Calu3 (cell line): ENCODE results near the gene CNPY1. TPM values are rescaled to one million over a fixed set of nuclear protein-coding genes. Genes with fewer than 3 reads are reported as not detected.

Experiments used
- BruUV-seq: library from RNA; stranded (reverse); fragments of 400-500 nt; replicated peaks from 2 replicates; lab custom pipeline; 2021; lab: Mats Ljungman, UMichigan
- CTCF ChIA-PET: fragments of 300-600 bp; sonication (Branson Sonifier 250); formaldehyde crosslinking; loops from one replicate; lab custom pipeline; 2022; ENCODE audit warnings: antibody characterized with exemption; lab: Charles Lee
- DNase-seq: peaks from one replicate; pipeline ENCODE4 v3.0.0; 2022
- H3K27ac Mint-ChIP-seq: one replicate; pipeline ENCODE4 v1.8.0; 2022; ENCODE audit warnings: mixed read lengths; ENCODE audit not compliant: unreplicated experiment
- H3K27me3 Mint-ChIP-seq: one replicate; pipeline ENCODE4 v1.8.0; 2022; ENCODE audit warnings: mixed read lengths; ENCODE audit not compliant: unreplicated experiment
- H3K36me3 Mint-ChIP-seq: one replicate; pipeline ENCODE4 v1.8.0; 2022; ENCODE audit warnings: mild to moderate bottlenecking, moderate library complexity, mixed read lengths; ENCODE audit not compliant: insufficient read depth, unreplicated experiment
- H3K4me1 Mint-ChIP-seq: one replicate; pipeline ENCODE4 v1.8.0; 2022; ENCODE audit warnings: mild to moderate bottlenecking, low read depth, mixed read lengths; ENCODE audit not compliant: unreplicated experiment
- H3K4me3 Mint-ChIP-seq: one replicate; pipeline ENCODE4 v1.8.0; 2022; ENCODE audit warnings: mild to moderate bottlenecking, low read depth, moderate library complexity, mixed read lengths; ENCODE audit not compliant: unreplicated experiment
- H3K9me3 Mint-ChIP-seq: one replicate; pipeline ENCODE4 v1.8.0; 2022; ENCODE audit warnings: low read depth, mixed read lengths; ENCODE audit not compliant: unreplicated experiment
- intact Hi-C: fragments of 100-400 bp; cut with micrococcal nuclease; formaldehyde crosslinking; loops from one replicate; pipeline ENCODE4 v1.10.0; 2022; ENCODE audit not compliant: unreplicated experiment
- total RNA-seq: library from RNA; stranded (reverse); gene quantifications from 2 replicates; pipeline ENCODE4 v1.2.3, GENCODE V29; 2022
- TF ChIP-seq, protein P1 (sequence below): fragments of 200-600 bp; IDR thresholded peaks from one replicate; pipeline ENCODE4 v1.8.0; 2022; ENCODE audit warnings: antibody characterized with exemption; ENCODE audit not compliant: unreplicated experiment

The CNPY1 gene
- total RNA-seq, 1 experiment from 2014 or later, result not detected

DNA sequence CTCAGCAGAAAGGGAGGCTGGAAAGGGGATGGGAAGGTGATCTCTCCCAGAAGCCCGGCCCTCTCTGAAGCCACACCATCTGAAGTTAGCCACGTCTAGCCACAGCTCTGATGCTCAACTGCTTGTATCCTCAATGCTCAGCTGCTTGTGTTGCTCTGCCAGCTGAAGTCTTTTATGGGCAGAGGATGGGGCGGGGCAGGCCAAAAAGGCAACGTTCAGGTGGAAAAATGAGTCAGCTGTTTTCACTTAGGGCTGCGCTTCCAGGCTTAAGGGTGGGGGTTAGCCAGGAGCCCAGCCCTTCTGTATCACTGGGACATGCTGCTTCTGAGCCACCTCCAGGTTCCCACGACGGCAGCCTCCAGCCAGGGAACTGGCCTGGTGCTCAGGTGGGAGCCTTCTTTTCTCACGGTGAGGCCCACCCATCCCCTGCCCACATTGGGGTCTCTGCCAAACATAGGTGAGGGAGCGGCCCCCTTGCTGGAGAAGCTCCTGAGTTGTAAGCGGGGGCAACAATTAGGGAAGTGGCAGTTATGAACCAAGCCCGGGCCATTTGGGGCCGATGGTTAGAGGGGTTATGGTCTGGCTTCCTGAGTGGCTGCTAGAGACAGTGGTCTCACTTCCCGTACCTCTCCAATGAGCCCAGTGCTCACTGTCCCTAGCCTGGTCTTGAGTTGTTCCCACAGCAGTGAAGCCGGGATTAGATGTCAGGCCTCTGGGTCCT is 44.9 kb upstream of the CNPY1 start:
- no TSS peak for BruUV-seq
- no peaks in the 10 kb centered on the region for H3K9me3 Mint-ChIP-seq
- H3K4me1 Mint-ChIP-seq, result peaks cover 26% of the 10 kb centered on the region
- CTCF ChIA-PET, result interaction anchor here (1.1 kb wide), 1 partner anchor 15 kb away, joined by 3 read pairs; no protein-coding TSS in a partner anchor
- peak; percentile 29 for DNase-seq
- no peaks in the 10 kb centered on the region for H3K36me3 Mint-ChIP-seq
- no peak overlapping the region for H3K4me3 Mint-ChIP-seq
- intact Hi-C loops, result no loop called here
- TF ChIP-seq, protein P1, sequence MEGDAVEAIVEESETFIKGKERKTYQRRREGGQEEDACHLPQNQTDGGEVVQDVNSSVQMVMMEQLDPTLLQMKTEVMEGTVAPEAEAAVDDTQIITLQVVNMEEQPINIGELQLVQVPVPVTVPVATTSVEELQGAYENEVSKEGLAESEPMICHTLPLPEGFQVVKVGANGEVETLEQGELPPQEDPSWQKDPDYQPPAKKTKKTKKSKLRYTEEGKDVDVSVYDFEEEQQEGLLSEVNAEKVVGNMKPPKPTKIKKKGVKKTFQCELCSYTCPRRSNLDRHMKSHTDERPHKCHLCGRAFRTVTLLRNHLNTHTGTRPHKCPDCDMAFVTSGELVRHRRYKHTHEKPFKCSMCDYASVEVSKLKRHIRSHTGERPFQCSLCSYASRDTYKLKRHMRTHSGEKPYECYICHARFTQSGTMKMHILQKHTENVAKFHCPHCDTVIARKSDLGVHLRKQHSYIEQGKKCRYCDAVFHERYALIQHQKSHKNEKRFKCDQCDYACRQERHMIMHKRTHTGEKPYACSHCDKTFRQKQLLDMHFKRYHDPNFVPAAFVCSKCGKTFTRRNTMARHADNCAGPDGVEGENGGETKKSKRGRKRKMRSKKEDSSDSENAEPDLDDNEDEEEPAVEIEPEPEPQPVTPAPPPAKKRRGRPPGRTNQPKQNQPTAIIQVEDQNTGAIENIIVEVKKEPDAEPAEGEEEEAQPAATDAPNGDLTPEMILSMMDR, result no peak
- no peak overlapping the region for H3K27ac Mint-ChIP-seq
- H3K27me3 Mint-ChIP-seq, result peaks cover 30% of the 10 kb centered on the region

DNA sequence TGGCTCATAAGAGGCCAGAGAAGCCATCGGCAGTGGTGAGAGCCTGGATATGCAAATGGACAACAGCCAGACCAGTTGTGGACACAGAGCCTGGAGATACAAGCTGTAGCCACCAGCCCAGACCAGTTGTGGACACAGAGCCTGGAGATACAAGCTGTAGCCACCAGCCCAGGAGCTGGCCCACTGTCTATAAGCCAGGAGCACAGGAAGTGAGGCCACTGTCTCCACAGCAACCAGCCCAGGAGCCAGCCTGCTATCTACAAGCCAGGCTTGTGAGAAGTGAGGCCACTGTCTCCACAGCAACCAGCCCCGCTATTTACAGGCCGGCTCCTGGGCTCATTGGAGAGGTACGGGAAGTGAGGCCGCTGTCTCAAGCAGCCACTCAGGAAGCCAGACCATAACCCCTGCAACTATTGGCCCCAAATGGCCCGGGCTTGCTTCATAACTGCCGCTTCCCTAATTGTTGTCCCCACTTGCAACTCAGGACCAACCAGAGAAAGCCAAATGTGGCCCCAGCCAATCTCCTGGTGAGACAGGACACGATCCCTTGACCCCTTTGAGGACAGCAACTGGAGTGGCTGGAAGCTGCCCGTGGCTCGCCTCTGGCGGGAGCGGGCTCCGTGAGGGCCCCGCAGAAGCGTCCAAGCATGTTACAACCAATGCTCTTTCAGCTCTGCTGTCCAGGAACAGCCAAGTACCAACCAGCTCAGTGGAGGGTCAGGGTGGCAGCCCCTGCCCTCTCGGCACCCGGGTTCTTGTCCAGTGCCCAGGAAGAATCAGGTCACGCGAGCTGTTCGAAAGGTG is 44.1 kb upstream of the CNPY1 start:
- no TSS peak for BruUV-seq
- no peak overlapping the region for H3K4me3 Mint-ChIP-seq
- no peaks in the 10 kb centered on the region for H3K36me3 Mint-ChIP-seq
- H3K4me1 Mint-ChIP-seq, result peaks cover 30% of the 10 kb centered on the region
- no peak for DNase-seq
- CTCF ChIA-PET, result interaction anchor here (0.6 kb wide), 1 partner anchor 12 kb away, joined by 4 read pairs; no protein-coding TSS in a partner anchor
- TF ChIP-seq, protein P1, result no peak
- H3K9me3 Mint-ChIP-seq, result no peaks in the 10 kb centered on the region
- intact Hi-C loops, result no loop called here
- H3K27ac Mint-ChIP-seq, result no peak overlapping the region
- peaks cover 38% of the 10 kb centered on the region for H3K27me3 Mint-ChIP-seq

DNA sequence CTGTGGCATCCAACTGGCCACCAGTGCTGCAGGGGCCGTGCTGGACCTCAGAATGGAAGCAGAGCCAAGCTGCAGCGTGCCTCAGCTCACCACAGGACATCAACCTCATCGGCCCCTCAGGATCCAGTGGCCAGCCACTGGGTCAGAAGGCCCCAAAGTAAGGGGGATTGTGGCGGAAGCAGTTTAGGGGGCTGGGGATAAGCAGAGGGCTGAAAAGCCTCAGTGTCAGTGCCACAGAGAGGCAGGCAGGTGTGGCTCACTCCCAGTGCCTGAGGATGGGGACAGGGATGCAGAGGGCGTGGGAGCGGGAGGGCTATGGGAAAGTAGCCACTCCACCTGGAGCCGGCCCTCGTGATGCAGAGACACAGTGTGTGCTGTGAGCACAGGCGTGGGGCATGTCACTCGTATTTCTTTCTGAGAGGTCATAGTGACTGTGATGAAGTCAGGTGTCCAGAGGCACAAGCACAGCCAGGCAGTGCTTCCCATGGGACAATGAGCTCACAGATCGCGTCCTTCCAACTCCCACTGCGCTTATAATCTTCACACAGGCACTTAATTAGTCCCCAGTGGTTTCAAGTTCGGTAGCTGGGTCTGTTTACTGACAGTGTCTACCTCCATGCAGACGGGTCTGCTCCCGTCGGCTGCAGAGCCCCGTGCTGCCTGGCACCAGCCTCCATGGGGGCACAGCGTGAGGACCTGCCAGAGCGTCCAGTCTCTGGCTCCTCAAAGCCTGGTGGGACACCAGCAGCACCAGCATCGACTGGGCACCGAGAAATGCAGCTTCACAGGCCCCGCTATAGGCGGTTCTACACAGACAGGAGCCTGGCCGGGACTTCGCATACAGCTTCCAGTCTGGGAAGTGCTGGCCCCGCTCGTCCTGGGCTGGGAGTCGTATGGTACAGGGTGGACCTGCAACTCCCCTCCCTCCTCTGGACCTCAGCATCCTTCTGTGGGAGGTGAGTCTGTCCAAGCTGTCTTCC is 42.9 kb upstream of the CNPY1 start:
- no peak for DNase-seq
- H3K4me3 Mint-ChIP-seq, result no peak overlapping the region
- intact Hi-C loops, result no loop called here
- peaks cover 23% of the 10 kb centered on the region for H3K4me1 Mint-ChIP-seq
- no peaks in the 10 kb centered on the region for H3K36me3 Mint-ChIP-seq
- no peak overlapping the region for H3K27ac Mint-ChIP-seq
- H3K9me3 Mint-ChIP-seq, result no peaks in the 10 kb centered on the region
- TF ChIP-seq, protein P1, result no peak
- peaks cover 49% of the 10 kb centered on the region for H3K27me3 Mint-ChIP-seq
- BruUV-seq, result no TSS peak
- CTCF ChIA-PET, result no interaction called here

DNA sequence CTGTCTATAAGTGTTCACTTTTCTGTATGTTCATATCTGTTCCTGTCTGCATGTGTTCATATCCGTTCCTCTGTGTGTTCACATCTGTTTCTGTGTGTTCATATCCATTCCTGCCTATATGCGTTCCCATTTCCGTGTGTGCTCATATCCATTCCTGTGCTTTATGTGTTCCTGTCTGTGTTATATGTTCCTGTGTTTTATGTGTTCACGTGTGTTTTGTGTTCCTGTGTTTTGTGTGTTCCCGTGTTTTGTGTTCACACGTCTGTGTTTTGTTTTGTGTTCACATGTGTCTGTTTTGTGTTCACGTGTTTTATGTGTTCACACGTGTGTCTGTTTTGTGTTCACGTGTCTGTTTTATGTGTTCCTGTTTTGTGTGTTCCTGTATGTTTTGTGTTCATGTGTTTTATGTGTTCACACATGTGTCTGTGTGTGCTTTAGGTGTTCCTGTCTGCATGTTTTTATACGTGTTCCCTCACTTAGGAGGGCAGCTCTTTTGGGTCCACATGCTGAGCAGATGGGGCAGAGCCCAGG is 42.2 kb upstream of the CNPY1 start:
- CTCF ChIA-PET, result no interaction called here
- no peak overlapping the region for H3K4me3 Mint-ChIP-seq
- peaks cover 56% of the 10 kb centered on the region for H3K27me3 Mint-ChIP-seq
- TF ChIP-seq, protein P1, result no peak
- BruUV-seq, result no TSS peak
- no peaks in the 10 kb centered on the region for H3K36me3 Mint-ChIP-seq
- peaks cover 15% of the 10 kb centered on the region for H3K4me1 Mint-ChIP-seq
- intact Hi-C loops, result no loop called here
- no peaks in the 10 kb centered on the region for H3K9me3 Mint-ChIP-seq
- no peak overlapping the region for H3K27ac Mint-ChIP-seq
- DNase-seq, result no peak
